Measurements from ENCODE around the gene BNIPL. TPM values are rescaled to one million over a fixed set of nuclear protein-coding genes. Genes with fewer than 3 reads are reported as not detected.

BNIPL gene
- total and polyA plus RNA-seq, 2 of the 13 experiments (the other 11 are each of a cell fraction or from before 2014, with no cell fraction given): 0.40 to 1.1 TPM

DNA sequence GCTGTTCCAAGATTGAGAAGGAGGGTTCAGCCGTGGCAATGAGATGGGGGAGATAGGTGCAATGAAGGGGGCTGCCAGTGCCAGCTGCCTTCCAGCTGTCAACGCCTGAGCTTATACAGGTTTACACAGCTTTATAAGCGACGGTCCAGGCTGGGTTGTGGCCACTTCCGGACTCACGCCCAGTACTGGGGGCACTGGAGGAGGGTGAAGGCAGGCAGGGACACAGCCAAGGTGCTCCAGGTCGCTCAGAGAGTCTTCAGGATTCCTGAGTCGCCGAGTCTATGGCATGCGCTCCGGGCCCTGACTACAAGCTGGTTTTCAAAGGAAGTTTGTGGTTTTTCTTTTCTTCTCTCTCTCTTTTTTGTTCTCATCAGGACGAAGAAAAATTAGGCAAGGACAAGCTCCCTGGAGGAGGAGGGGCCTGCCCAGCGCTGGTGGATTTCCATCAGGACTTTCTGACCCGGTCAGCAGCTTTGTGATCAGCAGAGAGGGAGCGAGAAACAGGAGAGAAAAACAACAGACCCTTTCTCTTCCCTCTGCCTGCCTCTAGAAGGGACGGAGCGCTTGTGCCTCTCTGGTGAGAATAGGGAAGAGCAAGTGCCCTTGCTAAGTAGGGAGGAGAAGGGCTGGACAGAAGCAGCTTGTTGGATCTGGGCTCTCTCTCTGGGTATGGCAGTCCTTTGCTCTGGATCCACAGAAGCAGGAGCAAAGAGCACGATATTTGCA lies 29.9 kb upstream of the BNIPL start, which contains the start of gene MINDY1 (continued):
- no peak for TF ChIP-seq HOXA9 (CRISPR knock-in tag; IDR thresholded peaks at IDR 0.05; ENCODE audit: borderline replicate concordance)
- TF ChIP-seq, protein P1, sequence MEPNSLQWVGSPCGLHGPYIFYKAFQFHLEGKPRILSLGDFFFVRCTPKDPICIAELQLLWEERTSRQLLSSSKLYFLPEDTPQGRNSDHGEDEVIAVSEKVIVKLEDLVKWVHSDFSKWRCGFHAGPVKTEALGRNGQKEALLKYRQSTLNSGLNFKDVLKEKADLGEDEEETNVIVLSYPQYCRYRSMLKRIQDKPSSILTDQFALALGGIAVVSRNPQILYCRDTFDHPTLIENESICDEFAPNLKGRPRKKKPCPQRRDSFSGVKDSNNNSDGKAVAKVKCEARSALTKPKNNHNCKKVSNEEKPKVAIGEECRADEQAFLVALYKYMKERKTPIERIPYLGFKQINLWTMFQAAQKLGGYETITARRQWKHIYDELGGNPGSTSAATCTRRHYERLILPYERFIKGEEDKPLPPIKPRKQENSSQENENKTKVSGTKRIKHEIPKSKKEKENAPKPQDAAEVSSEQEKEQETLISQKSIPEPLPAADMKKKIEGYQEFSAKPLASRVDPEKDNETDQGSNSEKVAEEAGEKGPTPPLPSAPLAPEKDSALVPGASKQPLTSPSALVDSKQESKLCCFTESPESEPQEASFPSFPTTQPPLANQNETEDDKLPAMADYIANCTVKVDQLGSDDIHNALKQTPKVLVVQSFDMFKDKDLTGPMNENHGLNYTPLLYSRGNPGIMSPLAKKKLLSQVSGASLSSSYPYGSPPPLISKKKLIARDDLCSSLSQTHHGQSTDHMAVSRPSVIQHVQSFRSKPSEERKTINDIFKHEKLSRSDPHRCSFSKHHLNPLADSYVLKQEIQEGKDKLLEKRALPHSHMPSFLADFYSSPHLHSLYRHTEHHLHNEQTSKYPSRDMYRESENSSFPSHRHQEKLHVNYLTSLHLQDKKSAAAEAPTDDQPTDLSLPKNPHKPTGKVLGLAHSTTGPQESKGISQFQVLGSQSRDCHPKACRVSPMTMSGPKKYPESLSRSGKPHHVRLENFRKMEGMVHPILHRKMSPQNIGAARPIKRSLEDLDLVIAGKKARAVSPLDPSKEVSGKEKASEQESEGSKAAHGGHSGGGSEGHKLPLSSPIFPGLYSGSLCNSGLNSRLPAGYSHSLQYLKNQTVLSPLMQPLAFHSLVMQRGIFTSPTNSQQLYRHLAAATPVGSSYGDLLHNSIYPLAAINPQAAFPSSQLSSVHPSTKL (CRISPR knock-in tag; IDR thresholded peaks at IDR 0.05): peak; percentile 50; the same call in 1 of the 2 replicates
- no peak for TF ChIP-seq MTF1 (CRISPR knock-in tag; IDR thresholded peaks at IDR 0.05)
- no peak for TF ChIP-seq ZNF138 (CRISPR knock-in tag; IDR thresholded peaks at IDR 0.05; ENCODE audit: low read depth)
- TF ChIP-seq ZNF263 (CRISPR knock-in tag; IDR thresholded peaks at IDR 0.05): peak; percentile 94
- peak; percentile 43; the same call in 1 of the 2 replicates for TF ChIP-seq MIXL1 (CRISPR knock-in tag; IDR thresholded peaks at IDR 0.05)
- peak; percentile 67 for TF ChIP-seq STAG1 (CRISPR knock-in tag; IDR thresholded peaks at IDR 0.05)
- TF ChIP-seq HMGA1 (CRISPR knock-in tag; conservative IDR thresholded peaks at IDR 0.05): no peak
- TF ChIP-seq U2AF1 (optimal IDR thresholded peaks at IDR 0.05; ENCODE audit: low read depth, low read length): no peak
- TF ChIP-seq, protein P2, sequence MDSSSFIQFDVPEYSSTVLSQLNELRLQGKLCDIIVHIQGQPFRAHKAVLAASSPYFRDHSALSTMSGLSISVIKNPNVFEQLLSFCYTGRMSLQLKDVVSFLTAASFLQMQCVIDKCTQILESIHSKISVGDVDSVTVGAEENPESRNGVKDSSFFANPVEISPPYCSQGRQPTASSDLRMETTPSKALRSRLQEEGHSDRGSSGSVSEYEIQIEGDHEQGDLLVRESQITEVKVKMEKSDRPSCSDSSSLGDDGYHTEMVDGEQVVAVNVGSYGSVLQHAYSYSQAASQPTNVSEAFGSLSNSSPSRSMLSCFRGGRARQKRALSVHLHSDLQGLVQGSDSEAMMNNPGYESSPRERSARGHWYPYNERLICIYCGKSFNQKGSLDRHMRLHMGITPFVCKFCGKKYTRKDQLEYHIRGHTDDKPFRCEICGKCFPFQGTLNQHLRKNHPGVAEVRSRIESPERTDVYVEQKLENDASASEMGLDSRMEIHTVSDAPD (CRISPR knock-in tag; IDR thresholded peaks at IDR 0.05): no peak
- TF ChIP-seq ARNT (IDR thresholded peaks at IDR 0.05): no peak
- TF ChIP-seq, protein P3, sequence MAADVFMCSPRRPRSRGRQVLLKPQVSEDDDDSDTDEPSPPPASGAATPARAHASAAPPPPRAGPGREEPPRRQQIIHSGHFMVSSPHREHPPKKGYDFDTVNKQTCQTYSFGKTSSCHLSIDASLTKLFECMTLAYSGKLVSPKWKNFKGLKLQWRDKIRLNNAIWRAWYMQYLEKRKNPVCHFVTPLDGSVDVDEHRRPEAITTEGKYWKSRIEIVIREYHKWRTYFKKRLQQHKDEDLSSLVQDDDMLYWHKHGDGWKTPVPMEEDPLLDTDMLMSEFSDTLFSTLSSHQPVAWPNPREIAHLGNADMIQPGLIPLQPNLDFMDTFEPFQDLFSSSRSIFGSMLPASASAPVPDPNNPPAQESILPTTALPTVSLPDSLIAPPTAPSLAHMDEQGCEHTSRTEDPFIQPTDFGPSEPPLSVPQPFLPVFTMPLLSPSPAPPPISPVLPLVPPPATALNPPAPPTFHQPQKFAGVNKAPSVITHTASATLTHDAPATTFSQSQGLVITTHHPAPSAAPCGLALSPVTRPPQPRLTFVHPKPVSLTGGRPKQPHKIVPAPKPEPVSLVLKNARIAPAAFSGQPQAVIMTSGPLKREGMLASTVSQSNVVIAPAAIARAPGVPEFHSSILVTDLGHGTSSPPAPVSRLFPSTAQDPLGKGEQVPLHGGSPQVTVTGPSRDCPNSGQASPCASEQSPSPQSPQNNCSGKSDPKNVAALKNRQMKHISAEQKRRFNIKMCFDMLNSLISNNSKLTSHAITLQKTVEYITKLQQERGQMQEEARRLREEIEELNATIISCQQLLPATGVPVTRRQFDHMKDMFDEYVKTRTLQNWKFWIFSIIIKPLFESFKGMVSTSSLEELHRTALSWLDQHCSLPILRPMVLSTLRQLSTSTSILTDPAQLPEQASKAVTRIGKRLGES (CRISPR knock-in tag; IDR thresholded peaks at IDR 0.05; ENCODE audit: borderline replicate concordance): no peak
- TF ChIP-seq FLYWCH1 (CRISPR knock-in tag; IDR thresholded peaks at IDR 0.05): no peak
- TF ChIP-seq ZNF12 (CRISPR knock-in tag; IDR thresholded peaks at IDR 0.05): peak; percentile 49; the same call in 1 of the 2 replicates
- TF ChIP-seq, protein P4, sequence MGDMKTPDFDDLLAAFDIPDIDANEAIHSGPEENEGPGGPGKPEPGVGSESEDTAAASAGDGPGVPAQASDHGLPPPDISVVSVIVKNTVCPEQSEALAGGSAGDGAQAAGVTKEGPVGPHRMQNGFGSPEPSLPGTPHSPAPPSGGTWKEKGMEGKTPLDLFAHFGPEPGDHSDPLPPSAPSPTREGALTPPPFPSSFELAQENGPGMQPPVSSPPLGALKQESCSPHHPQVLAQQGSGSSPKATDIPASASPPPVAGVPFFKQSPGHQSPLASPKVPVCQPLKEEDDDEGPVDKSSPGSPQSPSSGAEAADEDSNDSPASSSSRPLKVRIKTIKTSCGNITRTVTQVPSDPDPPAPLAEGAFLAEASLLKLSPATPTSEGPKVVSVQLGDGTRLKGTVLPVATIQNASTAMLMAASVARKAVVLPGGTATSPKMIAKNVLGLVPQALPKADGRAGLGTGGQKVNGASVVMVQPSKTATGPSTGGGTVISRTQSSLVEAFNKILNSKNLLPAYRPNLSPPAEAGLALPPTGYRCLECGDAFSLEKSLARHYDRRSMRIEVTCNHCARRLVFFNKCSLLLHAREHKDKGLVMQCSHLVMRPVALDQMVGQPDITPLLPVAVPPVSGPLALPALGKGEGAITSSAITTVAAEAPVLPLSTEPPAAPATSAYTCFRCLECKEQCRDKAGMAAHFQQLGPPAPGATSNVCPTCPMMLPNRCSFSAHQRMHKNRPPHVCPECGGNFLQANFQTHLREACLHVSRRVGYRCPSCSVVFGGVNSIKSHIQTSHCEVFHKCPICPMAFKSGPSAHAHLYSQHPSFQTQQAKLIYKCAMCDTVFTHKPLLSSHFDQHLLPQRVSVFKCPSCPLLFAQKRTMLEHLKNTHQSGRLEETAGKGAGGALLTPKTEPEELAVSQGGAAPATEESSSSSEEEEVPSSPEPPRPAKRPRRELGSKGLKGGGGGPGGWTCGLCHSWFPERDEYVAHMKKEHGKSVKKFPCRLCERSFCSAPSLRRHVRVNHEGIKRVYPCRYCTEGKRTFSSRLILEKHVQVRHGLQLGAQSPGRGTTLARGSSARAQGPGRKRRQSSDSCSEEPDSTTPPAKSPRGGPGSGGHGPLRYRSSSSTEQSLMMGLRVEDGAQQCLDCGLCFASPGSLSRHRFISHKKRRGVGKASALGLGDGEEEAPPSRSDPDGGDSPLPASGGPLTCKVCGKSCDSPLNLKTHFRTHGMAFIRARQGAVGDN (CRISPR knock-in tag; IDR thresholded peaks at IDR 0.05): peak; percentile 64
- TF ChIP-seq, protein P5, sequence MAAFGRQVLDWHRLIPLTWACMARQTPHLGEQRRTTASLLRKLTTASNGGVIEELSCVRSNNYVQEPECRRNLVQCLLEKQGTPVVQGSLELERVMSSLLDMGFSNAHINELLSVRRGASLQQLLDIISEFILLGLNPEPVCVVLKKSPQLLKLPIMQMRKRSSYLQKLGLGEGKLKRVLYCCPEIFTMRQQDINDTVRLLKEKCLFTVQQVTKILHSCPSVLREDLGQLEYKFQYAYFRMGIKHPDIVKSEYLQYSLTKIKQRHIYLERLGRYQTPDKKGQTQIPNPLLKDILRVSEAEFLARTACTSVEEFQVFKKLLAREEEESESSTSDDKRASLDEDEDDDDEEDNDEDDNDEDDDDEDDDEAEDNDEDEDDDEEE (CRISPR knock-in tag; IDR thresholded peaks at IDR 0.05): no peak
